Measurements from ENCODE around the gene THRAP3. TPM values are rescaled to one million over a fixed set of nuclear protein-coding genes. Genes with fewer than 3 reads are reported as not detected.

THRAP3 gene
- polyA plus RNA-seq, 1 experiment, result 76.0 TPM

- TF ChIP-seq CTCF (IDR thresholded peaks at IDR 0.05; ENCODE audit: low read depth, low read length), result no peak
- H3K4me3 ChIP-seq (ENCODE audit: low read depth, low read length), result peak overlapping the region; percentile 79
- POLR2A ChIA-PET, result interaction anchor here (0.6 to 2.6 kb wide), 7 partner anchors 12 to 173 kb away, joined by 3 to 13 read pairs (median 4); partner anchors contain the start of gene TRAPPC3
- no peak for DNase-seq (ENCODE audit: low read depth, low spot score)
- no peaks in the 10 kb centered on the region; the same call in 1 of the 2 replicates for H3K9me3 ChIP-seq (ENCODE audit: control insufficient read depth, insufficient read depth, low read length)
- H3K27me3 ChIP-seq (ENCODE audit: control insufficient read depth, insufficient read depth, low read length), result no peaks in the 10 kb centered on the region
- H3K27ac ChIP-seq (ENCODE audit: low read depth, low read length), result peak overlapping the region; percentile 73
- CTCF ChIA-PET, result interaction anchor here (0.6 to 1.8 kb wide), 5 partner anchors 8 to 173 kb away, joined by 3 to 8 read pairs (median 4); partner anchors contain the start of gene TRAPPC3
Measured at GRCh38 chr1:36322041-36322785, 98.0 kb downstream of the THRAP3 start.

GRCh38 chr1:36322786-36323635 is 98.8 kb downstream of the THRAP3 start:
- ChIA-PET CTCF (interaction anchor here (0.6 to 1.9 kb wide), 7 partner anchors 9 to 97 kb away, joined by 3 to 9 read pairs (median 4); no protein-coding TSS in a partner anchor), POLR2A (interaction anchor here (0.6 to 2.6 kb wide), 7 partner anchors 13 to 97 kb away, joined by 3 to 13 read pairs (median 3); no protein-coding TSS in a partner anchor)
- Histone ChIP-seq H3K4me3 (ENCODE audit: low read depth, low read length) (peak overlapping the region; percentile 79), H3K9me3 (ENCODE audit: control insufficient read depth, insufficient read depth, low read length) (no peaks in the 10 kb centered on the region; the same call in 1 of the 2 replicates), H3K27ac (ENCODE audit: low read depth, low read length) (peak overlapping the region; percentile 73), H3K27me3 (ENCODE audit: control insufficient read depth, insufficient read depth, low read length) (no peaks in the 10 kb centered on the region)
- no peak for TF ChIP-seq CTCF (IDR thresholded peaks at IDR 0.05; ENCODE audit: low read depth, low read length)
- DNase-seq (ENCODE audit: low read depth, low spot score), result no peak

GRCh38 chr1:36323636-36324352 is 99.6 kb downstream of the THRAP3 start, which contains the start of gene EVA1B:
TSS of gene EVA1B (minus strand) at chr1:36323645. CDS start at chr1:36323037, 608 bp downstream.
- CTCF ChIA-PET, result interaction anchor here (0.8 to 1.9 kb wide), 5 partner anchors 19 to 163 kb away, joined by 3 to 9 read pairs (median 3); no protein-coding TSS in a partner anchor
- H3K4me3 ChIP-seq (ENCODE audit: low read depth, low read length), result peak within 1 kb of the TSS; percentile 79
- DNase-seq (ENCODE audit: low read depth, low spot score), result no peak
- no peak for TF ChIP-seq CTCF (IDR thresholded peaks at IDR 0.05; ENCODE audit: low read depth, low read length)
- no peaks in the 10 kb centered on the region; the same call in 1 of the 2 replicates for H3K9me3 ChIP-seq (ENCODE audit: control insufficient read depth, insufficient read depth, low read length)
- no peaks in the 10 kb centered on the region for H3K27me3 ChIP-seq (ENCODE audit: control insufficient read depth, insufficient read depth, low read length)
- H3K27ac ChIP-seq (ENCODE audit: low read depth, low read length), result peak within 1 kb of the TSS; percentile 83
- POLR2A ChIA-PET, result interaction anchor here (0.5 to 2.6 kb wide), 10 partner anchors 8 to 1532 kb away, joined by 3 to 13 read pairs (median 3); no protein-coding TSS in a partner anchor

- no peaks in the 10 kb centered on the region for H3K27me3 ChIP-seq (ENCODE audit: control insufficient read depth, insufficient read depth, low read length)
- no peaks in the 10 kb centered on the region; the same call in 1 of the 2 replicates for H3K9me3 ChIP-seq (ENCODE audit: control insufficient read depth, insufficient read depth, low read length)
- DNase-seq (ENCODE audit: low read depth, low spot score), result no peak
- no peak overlapping the region for H3K4me3 ChIP-seq (ENCODE audit: low read depth, low read length)
- peak overlapping the region; percentile 83 for H3K27ac ChIP-seq (ENCODE audit: low read depth, low read length)
- POLR2A ChIA-PET, result interaction anchor here (0.5 to 2.6 kb wide), 5 partner anchors 8 to 82 kb away, joined by 3 to 13 read pairs (median 4); no protein-coding TSS in a partner anchor
- CTCF ChIA-PET, result interaction anchor here (0.8 to 1.9 kb wide), 4 partner anchors 27 to 163 kb away, joined by 3 to 9 read pairs (median 3); no protein-coding TSS in a partner anchor
- TF ChIP-seq CTCF (IDR thresholded peaks at IDR 0.05; ENCODE audit: low read depth, low read length), result no peak
Measured at GRCh38 chr1:36324353-36324703, 100.1 kb downstream of the THRAP3 start.
